ENCODE data around the gene LHFPL4. TPM values are rescaled to one million over a fixed set of nuclear protein-coding genes. Genes with fewer than 3 reads are reported as not detected.
"Not testable (repeated sequence)": the region's sequence is repeated elsewhere in the genome, so short reads cannot be mapped to it uniquely, and the experiment has no call there.

Gene LHFPL4
- total RNA-seq (2021) (not detected in 2 replicates), Bru-seq, nascent RNA (not detected), BruChase-seq, experiment 1, labeled RNA remaining after a 2-hour chase (not detected), BruChase-seq, experiment 2, labeled RNA remaining after a 6-hour chase (not detected)
- long read RNA-seq, partial matches to known transcripts: 0 of 3 reads
- long read RNA-seq, other reads (novel, unspliced or antisense): 3 of 3 reads

GRCh38 chr3:9553021-9553947 lies at the start of gene LHFPL4:
LHFPL4 (minus strand) TSS chr3:9553822; CDS start chr3:9552679, 1,143 bp downstream.
- Histone ChIP-seq H3K79me2 (ENCODE audit: low read depth) (no peaks in the 10 kb centered on the region), H3K36me3 (ENCODE audit: low read depth) (no peaks in the 10 kb centered on the region), H3K9me3 (ENCODE audit: insufficient read depth, low read depth) (no peaks in the 10 kb centered on the region), H2AFZ (no peak within 1 kb of the TSS), H3K4me1 (replicated peaks; ENCODE audit: insufficient read depth) (no peaks in the 10 kb centered on the region), H3K4me3 (no peak within 1 kb of the TSS), H3K27me3 (ENCODE audit: insufficient read depth, low read depth) (peaks cover 65% of the 10 kb centered on the region), H4K20me1 (ENCODE audit: insufficient read depth) (no peaks in the 10 kb centered on the region), H3K9me2 (ENCODE audit: insufficient read depth) (no peaks in the 10 kb centered on the region), H3F3A (ENCODE audit: insufficient read depth, low read depth) (no peaks in the 10 kb centered on the region), H3K27ac (no peak within 1 kb of the TSS), H3K4me2 (no peak within 1 kb of the TSS)
- no TSS peak for BruUV-seq (replicated peaks)
- ChIA-PET CTCF (interaction anchor here (0.7 kb wide), 1 partner anchor 196 kb away, joined by 7 read pairs; the partner anchor contains the start of gene OGG1), POLR2A (ENCODE audit: unreplicated experiment) (no interaction called here)
- DNase-seq: no peak
- TF ChIP-seq, protein P1, sequence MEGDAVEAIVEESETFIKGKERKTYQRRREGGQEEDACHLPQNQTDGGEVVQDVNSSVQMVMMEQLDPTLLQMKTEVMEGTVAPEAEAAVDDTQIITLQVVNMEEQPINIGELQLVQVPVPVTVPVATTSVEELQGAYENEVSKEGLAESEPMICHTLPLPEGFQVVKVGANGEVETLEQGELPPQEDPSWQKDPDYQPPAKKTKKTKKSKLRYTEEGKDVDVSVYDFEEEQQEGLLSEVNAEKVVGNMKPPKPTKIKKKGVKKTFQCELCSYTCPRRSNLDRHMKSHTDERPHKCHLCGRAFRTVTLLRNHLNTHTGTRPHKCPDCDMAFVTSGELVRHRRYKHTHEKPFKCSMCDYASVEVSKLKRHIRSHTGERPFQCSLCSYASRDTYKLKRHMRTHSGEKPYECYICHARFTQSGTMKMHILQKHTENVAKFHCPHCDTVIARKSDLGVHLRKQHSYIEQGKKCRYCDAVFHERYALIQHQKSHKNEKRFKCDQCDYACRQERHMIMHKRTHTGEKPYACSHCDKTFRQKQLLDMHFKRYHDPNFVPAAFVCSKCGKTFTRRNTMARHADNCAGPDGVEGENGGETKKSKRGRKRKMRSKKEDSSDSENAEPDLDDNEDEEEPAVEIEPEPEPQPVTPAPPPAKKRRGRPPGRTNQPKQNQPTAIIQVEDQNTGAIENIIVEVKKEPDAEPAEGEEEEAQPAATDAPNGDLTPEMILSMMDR (conservative IDR thresholded peaks at IDR 0.05): no peak
- TF ChIP-seq EZH2 (IDR thresholded peaks at IDR 0.05; ENCODE audit: low read depth): no peak
- intact Hi-C loops (cut with micrococcal nuclease; ENCODE audit: unreplicated experiment): no loop called here

DNA sequence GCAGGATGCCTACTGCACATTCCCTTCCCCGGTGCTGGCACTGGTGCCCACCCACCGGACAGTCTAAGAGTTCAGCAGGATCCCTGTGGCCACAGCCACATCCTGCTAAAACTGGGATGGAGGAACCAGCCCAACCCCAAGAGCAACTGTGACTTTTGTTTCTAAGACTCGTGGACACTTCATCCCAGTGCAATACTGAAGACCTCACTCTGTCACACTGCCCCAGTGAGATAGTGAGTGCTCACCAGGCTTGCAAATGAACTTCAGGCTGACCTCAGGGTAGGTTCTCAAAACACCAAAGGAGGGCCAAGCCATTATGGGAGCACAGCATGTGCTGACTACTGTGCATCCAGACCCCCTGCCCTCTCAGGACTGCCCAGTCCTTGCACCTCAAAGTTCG lies 49.0 kb upstream of the LHFPL4 start:
- CTCF ChIA-PET: no interaction called here
- POLR2A ChIA-PET (ENCODE audit: unreplicated experiment): no interaction called here
- Histone ChIP-seq H3K4me3 (no peak overlapping the region), H3K79me2 (ENCODE audit: low read depth) (no peaks in the 10 kb centered on the region), H4K20me1 (ENCODE audit: insufficient read depth) (no peaks in the 10 kb centered on the region), H3K9me2 (ENCODE audit: insufficient read depth) (no peaks in the 10 kb centered on the region), H3K4me2 (no peak overlapping the region), H3K27ac (no peak overlapping the region), H3F3A (ENCODE audit: insufficient read depth, low read depth) (no peaks in the 10 kb centered on the region), H3K9me3 (ENCODE audit: insufficient read depth, low read depth) (peaks cover 10% of the 10 kb centered on the region; the same call in 1 of the 2 replicates), H3K4me1 (replicated peaks; ENCODE audit: insufficient read depth) (no peaks in the 10 kb centered on the region), H2AFZ (no peak overlapping the region), H3K36me3 (ENCODE audit: low read depth) (no peaks in the 10 kb centered on the region), H3K27me3 (ENCODE audit: insufficient read depth, low read depth) (peaks cover 7% of the 10 kb centered on the region; the same call in 1 of the 2 replicates)
- DNase-seq: no peak
- no TSS peak for BruUV-seq (replicated peaks)
- TF ChIP-seq, protein P1 (conservative IDR thresholded peaks at IDR 0.05): no peak
- no peak for TF ChIP-seq EZH2 (IDR thresholded peaks at IDR 0.05; ENCODE audit: low read depth)
- intact Hi-C loops (cut with micrococcal nuclease; ENCODE audit: unreplicated experiment): no loop called here

DNA sequence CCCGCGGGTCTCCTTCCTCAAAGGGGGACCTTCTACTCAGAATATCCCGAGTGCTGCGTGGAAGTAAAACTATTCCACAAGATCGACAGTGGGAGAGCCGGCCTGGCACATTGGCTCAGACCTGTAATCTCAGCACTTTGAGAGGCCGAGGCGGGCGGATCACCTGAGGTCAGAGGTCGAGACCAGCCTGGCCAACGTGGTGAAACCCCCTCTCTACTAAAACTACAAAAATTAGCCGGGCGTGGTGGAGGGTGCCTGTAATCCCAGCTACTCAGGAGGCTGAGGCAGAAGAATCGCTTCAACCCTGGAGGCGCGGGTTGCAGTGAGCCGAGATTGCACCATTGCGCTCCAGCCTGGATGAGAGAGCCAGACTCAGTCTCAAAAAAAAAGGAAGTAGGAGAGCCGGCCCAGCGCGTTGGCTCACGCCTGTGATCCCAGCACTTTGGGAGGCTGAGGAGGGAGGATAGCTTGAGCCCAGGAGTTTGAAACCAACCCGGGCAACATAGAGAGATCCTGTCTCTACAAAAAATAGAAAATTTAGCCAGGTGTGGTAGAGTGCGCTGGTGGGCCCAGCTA lies 47.5 kb upstream of the LHFPL4 start:
- intact Hi-C loops (cut with micrococcal nuclease; ENCODE audit: unreplicated experiment): not testable (repeated sequence)

More for the DNA sequence above, 47.5 kb upstream of the LHFPL4 start:
- H3K4me2 ChIP-seq; H3K27me3 ChIP-seq (ENCODE audit: insufficient read depth, low read depth); H3K79me2 ChIP-seq (ENCODE audit: low read depth); DNase-seq; BruUV-seq (replicated peaks); H2AFZ ChIP-seq; H3K9me2 ChIP-seq (ENCODE audit: insufficient read depth); H3K36me3 ChIP-seq (ENCODE audit: low read depth); H3K4me1 ChIP-seq (replicated peaks; ENCODE audit: insufficient read depth); CTCF ChIA-PET; H3F3A ChIP-seq (ENCODE audit: insufficient read depth, low read depth); H4K20me1 ChIP-seq (ENCODE audit: insufficient read depth); H3K27ac ChIP-seq; POLR2A ChIA-PET (ENCODE audit: unreplicated experiment); H3K4me3 ChIP-seq: not testable (repeated sequence)
- H3K9me3 ChIP-seq (ENCODE audit: insufficient read depth, low read depth): peaks cover 10% of the 10 kb centered on the region; the same call in 1 of the 2 replicates

Data from PC-9 (cell line).